Natural killer cell (primary cell): ENCODE results near the gene VEGFC. TPM values are rescaled to one million over a fixed set of nuclear protein-coding genes. Genes with fewer than 3 reads are reported as not detected.

Source experiments
- ATAC-seq, 3 donors: fragments of 150-1000 bp in 2 of 3; fragments of 200-7000 bp in 1 of 3; cut with Tn5 transposase; 1 replicate in 1 of 3; 2 replicates in 2 of 3; pipeline ENCODE4 v1.10.0; 2021; ENCODE audit warnings: mild to moderate bottlenecking in 2 of 3, moderate library complexity in 2 of 3
- DNase-seq, 2 donors: peaks; one replicate each; pipeline versions ENCODE4 v3.0.0 to v3.0.0-alpha.2; 2013 to 2021; ENCODE audit warnings: mixed read lengths in 1 of 2
- H3K27ac ChIP-seq: one replicate; pipeline ENCODE4 v1.5.1; 2013; ENCODE audit warnings: mild to moderate bottlenecking, low read length
- H3K27me3 ChIP-seq: one replicate; pipeline ENCODE4 v1.6.1; 2013; ENCODE audit warnings: low read length; ENCODE audit not compliant: control insufficient read depth, insufficient read depth
- H3K36me3 ChIP-seq: one replicate; pipeline ENCODE4 v1.6.1; 2013; ENCODE audit warnings: low read length; ENCODE audit not compliant: control insufficient read depth, insufficient read depth
- H3K4me1 ChIP-seq: one replicate; pipeline ENCODE4 v1.6.1; 2013; ENCODE audit warnings: low read length; ENCODE audit not compliant: control insufficient read depth, insufficient read depth
- H3K4me3 ChIP-seq: one replicate; pipeline ENCODE4 v1.5.1; 2013; ENCODE audit warnings: low read length
- H3K9me3 ChIP-seq: one replicate; pipeline ENCODE4 v1.6.1; 2013; ENCODE audit warnings: low read length; ENCODE audit not compliant: control insufficient read depth, insufficient read depth
- H3K27ac Mint-ChIP-seq, 2 donors: one replicate each; pipeline ENCODE4 v1.8.0; 2022; ENCODE audit warnings: mild to moderate bottlenecking in 2 of 2, mixed read lengths in 2 of 2, moderate library complexity in 1 of 2
- H3K27me3 Mint-ChIP-seq, 2 donors: one replicate each; pipeline ENCODE4 v1.8.0; 2022; ENCODE audit warnings: low read depth in 2 of 2, mixed read lengths in 2 of 2
- H3K36me3 Mint-ChIP-seq: one replicate; pipeline ENCODE4 v1.8.0; 2022; ENCODE audit warnings: mixed read lengths
- H3K4me1 Mint-ChIP-seq, 2 donors: one replicate each; pipeline ENCODE4 v1.8.0; 2022; ENCODE audit warnings: mixed read lengths in 2 of 2
- H3K4me3 Mint-ChIP-seq: one replicate; pipeline ENCODE4 v1.8.0; 2022; ENCODE audit warnings: mild to moderate bottlenecking, moderate library complexity, mixed read lengths
- H3K9me3 Mint-ChIP-seq, 2 donors: one replicate each; pipeline ENCODE4 v1.8.0; 2022; ENCODE audit warnings: mixed read lengths in 2 of 2
- CTCF ChIP-seq: fragments of 200-600 bp; IDR thresholded peaks from one replicate; pipeline ENCODE4 v1.8.0; 2022; ENCODE audit warnings: antibody characterized with exemption
- WGBS: methylation state at CpG from one replicate; pipeline ENCODE4 v1.1.7; 2013; ENCODE audit warnings: missing lambda C conversion rate; ENCODE audit not compliant: insufficient coverage; 5-methylcytosine and 5-hydroxymethylcytosine counted together
- intact Hi-C: fragments of 100-400 bp; cut with micrococcal nuclease; formaldehyde crosslinking; loops from one replicate; pipeline ENCODE4 v1.14.2; 2022
- total RNA-seq, 4 donors: library from RNA; stranded (reverse); fragments of 120-200 nt in 1 of 4; gene quantifications; one replicate each; pipeline versions ENCODE4 v1.2.3 to v1.2.4, GENCODE V29; 2013 to 2022

The VEGFC gene
- total RNA-seq, 3 donors from 2014 or later (not counting 1 experiment from before 2014, with no cell fraction given), result not detected

GRCh38 chr4:176839656-176840055, 46.9 kb upstream of the VEGFC start:
- H3K4me3 Mint-ChIP-seq, result no peak overlapping the region
- WGBS, result 85% methylated on average over 3 of the region's 3 CpGs
- H3K9me3 ChIP-seq, result no peaks in the 10 kb centered on the region
- no peak overlapping the region for H3K27ac ChIP-seq
- H3K27ac Mint-ChIP-seq, result no peak overlapping the region
- no peak for TF ChIP-seq CTCF
- intact Hi-C loops, result no loop called here
- no peaks in the 10 kb centered on the region for H3K27me3 ChIP-seq
- H3K9me3 Mint-ChIP-seq, result peaks cover 3 to 6% of the 10 kb centered on the region in 2 donors
- H3K36me3 ChIP-seq, result no peaks in the 10 kb centered on the region
- H3K4me1 Mint-ChIP-seq, result no peaks in the 10 kb centered on the region
- no peak overlapping the region for H3K4me3 ChIP-seq
- no peaks in the 10 kb centered on the region for H3K36me3 Mint-ChIP-seq
- H3K4me1 ChIP-seq, result no peaks in the 10 kb centered on the region
- ATAC-seq, result no peak
- no peak for DNase-seq
- H3K27me3 Mint-ChIP-seq, result no peaks in the 10 kb centered on the region

GRCh38 chr4:176838601-176839433, 46.1 kb upstream of the VEGFC start:
- H3K27ac Mint-ChIP-seq, result no peak overlapping the region
- Histone ChIP-seq H3K9me3 (no peaks in the 10 kb centered on the region), H3K36me3 (no peaks in the 10 kb centered on the region), H3K4me1 (no peaks in the 10 kb centered on the region), H3K27ac (no peak overlapping the region), H3K27me3 (no peaks in the 10 kb centered on the region), H3K4me3 (no peak overlapping the region)
- H3K36me3 Mint-ChIP-seq, result no peaks in the 10 kb centered on the region
- no peaks in the 10 kb centered on the region for H3K27me3 Mint-ChIP-seq
- 80% methylated on average over 6 of the region's 7 CpGs for WGBS
- no peaks in the 10 kb centered on the region for H3K4me1 Mint-ChIP-seq
- intact Hi-C loops, result no loop called here
- no peak for TF ChIP-seq CTCF
- no peak for ATAC-seq
- no peak for DNase-seq
- no peak overlapping the region for H3K4me3 Mint-ChIP-seq
- peaks cover 6 to 7% of the 10 kb centered on the region in 2 donors for H3K9me3 Mint-ChIP-seq

GRCh38 chr4:176837169-176837895, 44.6 kb upstream of the VEGFC start:
- Histone ChIP-seq H3K4me1 (no peaks in the 10 kb centered on the region), H3K27ac (no peak overlapping the region), H3K4me3 (no peak overlapping the region), H3K27me3 (no peaks in the 10 kb centered on the region), H3K9me3 (no peaks in the 10 kb centered on the region), H3K36me3 (no peaks in the 10 kb centered on the region)
- no peak overlapping the region for H3K4me3 Mint-ChIP-seq
- H3K36me3 Mint-ChIP-seq, result no peaks in the 10 kb centered on the region
- H3K9me3 Mint-ChIP-seq, result peaks cover 6 to 9% of the 10 kb centered on the region in 2 donors
- ATAC-seq, result no peak
- no peak for DNase-seq
- 71% methylated on average over 2 of the region's 4 CpGs for WGBS
- H3K27ac Mint-ChIP-seq, result no peak overlapping the region
- H3K27me3 Mint-ChIP-seq, result no peaks in the 10 kb centered on the region
- TF ChIP-seq CTCF, result no peak
- intact Hi-C loops, result no loop called here
- no peaks in the 10 kb centered on the region for H3K4me1 Mint-ChIP-seq
